ENCODE data around the gene ENTREP1. TPM values are rescaled to one million over a fixed set of nuclear protein-coding genes. Genes with fewer than 3 reads are reported as not detected.

The ENTREP1 gene
- total RNA-seq, 4 donors from 2014 or later: 2.2 to 23.2 (median 9.0) TPM

DNA sequence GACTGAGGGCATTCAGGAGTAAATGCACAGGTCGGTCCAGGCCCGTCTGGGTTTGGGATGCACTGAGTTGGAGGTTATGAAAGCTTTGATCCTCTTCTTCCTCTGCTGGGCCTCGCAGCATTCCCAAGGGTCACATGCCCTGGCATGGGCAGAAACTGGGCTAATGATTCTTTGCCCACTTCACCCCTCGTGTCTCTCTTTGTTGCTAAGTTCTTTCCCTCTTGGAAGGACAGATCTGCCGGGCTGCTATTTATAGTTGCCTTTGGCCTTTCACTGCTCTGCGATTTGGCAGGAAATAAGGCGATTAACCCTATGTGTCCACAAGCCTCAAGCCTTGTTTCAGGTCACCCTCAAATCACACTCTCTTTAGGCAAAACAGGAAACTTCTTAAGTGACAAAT lies 66.9 kb downstream of the ENTREP1 start:
- H3K4me1 ChIP-seq: peaks cover 0 to 13% (median 0%) of the 10 kb centered on the region in 4 donors
- intact Hi-C loops (cut with DNase I; ENCODE audit: low total_unique reads) (no loop called here), in situ Hi-C loops (cut with MboI; ENCODE audit: low pct_ligation_motif_present in 1 of 4, low pct_unique_long_range_greater_than_20kb in 1 of 4, low sequenced_read_pairs in 3 of 4) (no loop called here)
- TF ChIP-seq, protein P1, sequence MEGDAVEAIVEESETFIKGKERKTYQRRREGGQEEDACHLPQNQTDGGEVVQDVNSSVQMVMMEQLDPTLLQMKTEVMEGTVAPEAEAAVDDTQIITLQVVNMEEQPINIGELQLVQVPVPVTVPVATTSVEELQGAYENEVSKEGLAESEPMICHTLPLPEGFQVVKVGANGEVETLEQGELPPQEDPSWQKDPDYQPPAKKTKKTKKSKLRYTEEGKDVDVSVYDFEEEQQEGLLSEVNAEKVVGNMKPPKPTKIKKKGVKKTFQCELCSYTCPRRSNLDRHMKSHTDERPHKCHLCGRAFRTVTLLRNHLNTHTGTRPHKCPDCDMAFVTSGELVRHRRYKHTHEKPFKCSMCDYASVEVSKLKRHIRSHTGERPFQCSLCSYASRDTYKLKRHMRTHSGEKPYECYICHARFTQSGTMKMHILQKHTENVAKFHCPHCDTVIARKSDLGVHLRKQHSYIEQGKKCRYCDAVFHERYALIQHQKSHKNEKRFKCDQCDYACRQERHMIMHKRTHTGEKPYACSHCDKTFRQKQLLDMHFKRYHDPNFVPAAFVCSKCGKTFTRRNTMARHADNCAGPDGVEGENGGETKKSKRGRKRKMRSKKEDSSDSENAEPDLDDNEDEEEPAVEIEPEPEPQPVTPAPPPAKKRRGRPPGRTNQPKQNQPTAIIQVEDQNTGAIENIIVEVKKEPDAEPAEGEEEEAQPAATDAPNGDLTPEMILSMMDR (IDR thresholded peaks at IDR 0.05): no peak
- TF ChIP-seq POLR2AphosphoS5 (IDR thresholded peaks at IDR 0.05) (no peak), POLR2A (IDR thresholded peaks at IDR 0.05) (no peak), EP300 (IDR thresholded peaks at IDR 0.05; ENCODE audit: low read depth) (no peak)
- 47 to 59% methylated on average over 6 to 7 of the region's 7 CpGs for WGBS, 2 donors (ENCODE audit: low coverage in 1 of 2)
- no peaks in the 10 kb centered on the region for H3K36me3 ChIP-seq
- no peak overlapping the region for H3K4me3 ChIP-seq
- H3K27ac ChIP-seq: no peak overlapping the region
- no peak for DNase-seq
- no peaks in the 10 kb centered on the region for H3K9me3 ChIP-seq
- no peaks in the 10 kb centered on the region for H3K27me3 ChIP-seq

DNA sequence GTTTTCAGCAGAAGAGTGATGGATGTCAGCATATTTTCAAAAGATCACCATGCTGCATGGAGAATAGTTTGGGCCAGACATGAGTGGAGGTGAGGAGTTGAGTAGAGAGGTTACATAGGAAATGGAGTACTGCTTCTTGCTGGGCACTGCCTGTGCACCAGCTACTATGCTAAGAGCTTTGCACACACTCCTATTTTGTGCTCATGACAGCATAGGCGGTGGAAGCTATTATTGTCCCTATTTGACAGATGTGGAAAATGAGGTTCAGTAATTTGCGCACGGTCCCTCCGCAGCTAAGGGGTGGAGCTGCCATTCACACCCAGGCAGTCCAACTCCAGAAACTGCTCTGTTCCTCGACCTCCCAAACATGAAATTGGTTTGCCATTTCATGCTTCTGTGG lies 67.8 kb downstream of the ENTREP1 start:
- Histone ChIP-seq H3K36me3 (no peaks in the 10 kb centered on the region), H3K27ac (no peak overlapping the region), H3K9me3 (no peaks in the 10 kb centered on the region), H3K4me3 (no peak overlapping the region), H3K4me1 (peaks cover 0 to 13% (median 0%) of the 10 kb centered on the region in 4 donors), H3K27me3 (no peaks in the 10 kb centered on the region)
- intact Hi-C loops (cut with DNase I; ENCODE audit: low total_unique reads): no loop called here
- in situ Hi-C loops (cut with MboI; ENCODE audit: low pct_ligation_motif_present in 1 of 4, low pct_unique_long_range_greater_than_20kb in 1 of 4, low sequenced_read_pairs in 3 of 4): no loop called here
- TF ChIP-seq POLR2A (IDR thresholded peaks at IDR 0.05) (no peak), POLR2AphosphoS5 (IDR thresholded peaks at IDR 0.05) (no peak), EP300 (IDR thresholded peaks at IDR 0.05; ENCODE audit: low read depth) (no peak)
- TF ChIP-seq, protein P1 (IDR thresholded peaks at IDR 0.05): no peak
- DNase-seq: no peak
- 77% methylated on average over 5 of the region's 5 CpGs; no CpG with 5 or more reads in 1 of the 2 donors for whole genome bisulfite sequencing, 2 donors (ENCODE audit: low coverage in 1 of 2)

DNA sequence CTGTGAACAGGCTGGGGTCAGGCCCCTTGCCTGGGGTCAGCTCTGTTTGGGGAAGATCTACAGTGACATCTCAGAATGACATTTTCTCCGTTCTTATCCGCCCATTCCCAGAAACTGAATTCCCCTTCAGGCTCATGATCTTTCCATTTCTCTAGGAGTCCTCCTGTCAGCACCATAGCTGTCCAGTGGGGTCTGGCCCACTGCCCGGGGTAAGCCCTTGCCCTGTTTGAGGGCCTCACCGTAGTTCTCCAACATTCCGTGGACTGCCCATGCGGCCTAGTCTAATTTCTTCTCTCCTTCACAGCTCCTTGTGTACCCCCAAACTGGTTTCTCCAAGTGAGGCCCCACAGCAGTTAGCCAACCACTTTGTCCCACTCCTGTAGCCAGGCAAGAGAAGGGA lies 68.4 kb downstream of the ENTREP1 start:
- Histone ChIP-seq H3K36me3 (no peaks in the 10 kb centered on the region), H3K4me1 (peaks cover 0 to 13% (median 0%) of the 10 kb centered on the region in 4 donors), H3K27ac (no peak overlapping the region), H3K9me3 (no peaks in the 10 kb centered on the region), H3K4me3 (no peak overlapping the region), H3K27me3 (no peaks in the 10 kb centered on the region)
- no peak for TF ChIP-seq POLR2A (IDR thresholded peaks at IDR 0.05)
- TF ChIP-seq, protein P1 (IDR thresholded peaks at IDR 0.05): no peak
- TF ChIP-seq POLR2AphosphoS5 (IDR thresholded peaks at IDR 0.05): no peak
- TF ChIP-seq EP300 (IDR thresholded peaks at IDR 0.05; ENCODE audit: low read depth): no peak
- intact Hi-C loops (cut with DNase I; ENCODE audit: low total_unique reads): no loop called here
- 88 to 92% methylated on average over 4 to 6 of the region's 6 CpGs for WGBS, 2 donors (ENCODE audit: low coverage in 1 of 2)
- in situ Hi-C loops (cut with MboI; ENCODE audit: low pct_ligation_motif_present in 1 of 4, low pct_unique_long_range_greater_than_20kb in 1 of 4, low sequenced_read_pairs in 3 of 4): no loop called here
- no peak for DNase-seq

DNA sequence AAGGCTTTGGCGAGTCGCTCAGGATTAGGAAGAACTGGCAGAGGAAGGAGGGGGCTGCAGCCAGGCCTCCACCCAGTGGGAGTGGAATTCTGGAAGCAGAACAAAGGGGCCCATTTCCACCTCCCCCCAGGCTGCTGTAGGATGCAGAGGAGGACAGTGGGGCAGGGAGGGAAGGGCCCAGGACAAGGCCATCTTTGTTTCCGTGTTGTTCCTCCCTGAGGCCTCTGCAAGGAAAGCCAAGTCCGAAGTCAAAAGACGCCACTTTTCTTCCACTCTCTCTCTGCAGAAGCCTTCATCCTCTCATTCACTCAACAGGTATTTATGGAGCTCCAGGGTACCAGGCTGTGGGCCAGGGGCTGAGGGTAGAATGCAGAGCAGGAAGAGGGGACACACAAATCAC lies 70.7 kb downstream of the ENTREP1 start:
- Histone ChIP-seq H3K9me3 (no peaks in the 10 kb centered on the region), H3K36me3 (no peaks in the 10 kb centered on the region), H3K4me3 (no peak overlapping the region), H3K27me3 (no peaks in the 10 kb centered on the region), H3K4me1 (peaks cover 0 to 13% (median 0%) of the 10 kb centered on the region in 4 donors), H3K27ac (no peak overlapping the region)
- intact Hi-C loops (cut with DNase I; ENCODE audit: low total_unique reads): no loop called here
- in situ Hi-C loops (cut with MboI; ENCODE audit: low pct_ligation_motif_present in 1 of 4, low pct_unique_long_range_greater_than_20kb in 1 of 4, low sequenced_read_pairs in 3 of 4): no loop called here
- no peak for TF ChIP-seq POLR2A (IDR thresholded peaks at IDR 0.05)
- no peak for DNase-seq
- WGBS, 2 donors (ENCODE audit: low coverage in 1 of 2): 91 to 100% methylated on average over 2 to 5 of the region's 5 CpGs

DNA sequence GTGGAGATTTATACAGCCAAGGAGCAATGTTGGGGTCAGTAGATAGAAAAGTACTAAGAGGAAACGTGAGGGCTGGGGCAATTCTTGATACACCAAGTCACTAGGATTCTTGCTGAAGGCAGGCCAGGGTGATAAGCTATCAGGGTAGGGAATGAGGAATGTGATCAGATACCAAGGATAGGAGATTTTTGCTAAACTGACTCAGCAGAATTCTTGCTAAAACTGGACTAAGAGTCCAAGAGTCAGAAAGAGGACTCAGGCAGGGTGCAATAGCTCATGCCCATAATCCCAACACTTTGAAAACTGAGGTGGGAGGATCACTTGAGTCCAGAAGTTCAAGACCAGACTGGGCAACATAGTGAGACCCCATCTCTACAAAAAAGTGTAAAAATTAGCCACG lies 71.7 kb downstream of the ENTREP1 start:
- H3K4me3 ChIP-seq: no peak overlapping the region

More for the DNA sequence above, 71.7 kb downstream of the ENTREP1 start:
- DNase-seq: no peak
- Histone ChIP-seq H3K27me3 (no peaks in the 10 kb centered on the region), H3K36me3 (no peaks in the 10 kb centered on the region), H3K27ac (no peak overlapping the region), H3K9me3 (no peaks in the 10 kb centered on the region), H3K4me1 (peaks cover 0 to 7% (median 0%) of the 10 kb centered on the region in 4 donors)
- intact Hi-C loops (cut with DNase I; ENCODE audit: low total_unique reads) (no loop called here), in situ Hi-C loops (cut with MboI; ENCODE audit: low pct_ligation_motif_present in 1 of 4, low pct_unique_long_range_greater_than_20kb in 1 of 4, low sequenced_read_pairs in 3 of 4) (no loop called here)
- WGBS, 2 donors (ENCODE audit: low coverage in 1 of 2): 71 to 86% methylated on average over 2 of the region's 2 CpGs
- no peak for TF ChIP-seq EP300 (IDR thresholded peaks at IDR 0.05; ENCODE audit: low read depth)
- no peak for TF ChIP-seq POLR2A (IDR thresholded peaks at IDR 0.05)
- no peak for TF ChIP-seq POLR2AphosphoS5 (IDR thresholded peaks at IDR 0.05)
- TF ChIP-seq, protein P1 (IDR thresholded peaks at IDR 0.05): no peak
